Skin epidermis (tissue), 12 donors: ENCODE results near the gene HAPLN2.
"Not testable (repeated sequence)": the region's sequence is repeated elsewhere in the genome, so short reads cannot be mapped to it uniquely, and the experiment has no call there.

Experiments
- H3K27ac ChIP-seq, 21 experiments: fragments of 200-600 bp; sonication (generic) in 11 of 21; one replicate each; pipeline ENCODE4 v1.5.0; 2020; ENCODE audit warnings: mild to moderate bottlenecking in 3 of 21, inconsistent platforms in 2 of 21, moderate library complexity in 2 of 21
- H3K4me3 ChIP-seq, 7 experiments: fragments of 200-600 bp; sonication (generic) in 2 of 7; one replicate each; pipeline ENCODE4 v1.5.0; 2020; ENCODE audit warnings: inconsistent platforms in 2 of 7, mild to moderate bottlenecking in 2 of 7, moderate library complexity in 1 of 7

Gene HAPLN2

GRCh38 chr1:156612666-156613065 lies 6.5 kb upstream of the HAPLN2 start:
- Histone ChIP-seq H3K4me3 (no peak overlapping the region), H3K27ac (no peak overlapping the region)

DNA sequence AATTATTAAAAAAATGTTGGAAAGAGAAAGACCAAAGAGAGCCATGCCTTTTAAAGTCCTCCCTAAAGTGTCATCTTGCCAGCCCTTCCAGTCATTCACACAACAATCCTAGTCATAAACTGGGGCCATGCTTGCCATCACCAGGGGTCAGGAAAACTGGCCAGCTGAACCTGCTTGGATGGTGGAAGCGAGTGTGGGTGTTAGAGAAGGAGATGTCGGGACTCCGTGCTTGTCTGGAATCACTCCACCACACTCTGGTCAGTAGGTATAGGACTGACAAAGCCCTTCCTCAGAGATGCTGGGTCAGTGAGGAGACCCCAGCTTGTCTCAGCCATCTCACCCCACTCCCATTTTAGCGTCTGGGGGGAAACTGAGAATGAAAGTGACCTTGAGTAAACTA lies 3.3 kb upstream of the HAPLN2 start:
- Histone ChIP-seq H3K27ac (no peak overlapping the region), H3K4me3 (no peak overlapping the region)

DNA sequence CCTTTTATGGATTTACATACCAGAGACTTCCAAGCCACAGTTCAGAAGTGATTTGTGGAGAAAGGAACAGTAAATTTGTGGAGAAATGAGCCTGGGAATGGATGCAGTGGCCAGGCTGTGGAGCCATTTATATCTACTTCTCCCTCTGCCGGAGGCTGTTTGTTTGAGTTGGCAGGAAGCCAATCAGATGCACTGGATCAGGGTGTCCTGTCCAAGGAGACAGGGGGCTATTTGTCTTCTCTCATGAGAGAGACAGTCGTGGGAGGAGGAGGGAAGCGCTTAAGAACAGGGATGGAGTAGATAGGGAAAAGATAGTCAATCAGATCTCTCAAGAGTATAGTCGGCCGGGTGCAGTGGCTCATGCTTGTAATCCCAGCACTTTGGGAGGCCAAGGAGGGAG lies 2.8 kb upstream of the HAPLN2 start:
- Histone ChIP-seq H3K27ac (no peak overlapping the region), H3K4me3 (no peak overlapping the region)

DNA sequence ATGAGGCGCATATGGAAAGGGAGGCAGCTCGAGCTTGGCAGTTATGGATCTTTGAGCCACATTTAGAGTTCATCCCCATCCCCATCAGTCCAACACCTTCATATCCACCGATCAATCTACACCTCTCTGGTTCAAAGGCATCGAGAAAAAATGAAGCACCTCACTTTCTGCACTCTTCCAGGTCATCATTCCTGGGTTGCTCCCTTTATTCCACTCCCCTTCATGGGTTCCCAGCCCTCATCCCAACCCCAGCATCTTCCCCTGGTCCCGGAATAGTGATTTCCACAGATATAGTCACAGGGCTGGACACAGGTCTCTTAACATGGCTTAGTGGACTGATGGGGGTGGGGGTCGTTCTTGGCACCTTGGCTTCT lies 354 bp downstream of the HAPLN2 start:
- H3K27ac ChIP-seq = no peak overlapping the region
- H3K4me3 ChIP-seq = no peak overlapping the region

- Histone ChIP-seq H3K4me3 (no peak overlapping the region), H3K27ac (no peak overlapping the region)
Measured at GRCh38 chr1:156622581-156623297, 3.5 kb downstream of the HAPLN2 start.

DNA sequence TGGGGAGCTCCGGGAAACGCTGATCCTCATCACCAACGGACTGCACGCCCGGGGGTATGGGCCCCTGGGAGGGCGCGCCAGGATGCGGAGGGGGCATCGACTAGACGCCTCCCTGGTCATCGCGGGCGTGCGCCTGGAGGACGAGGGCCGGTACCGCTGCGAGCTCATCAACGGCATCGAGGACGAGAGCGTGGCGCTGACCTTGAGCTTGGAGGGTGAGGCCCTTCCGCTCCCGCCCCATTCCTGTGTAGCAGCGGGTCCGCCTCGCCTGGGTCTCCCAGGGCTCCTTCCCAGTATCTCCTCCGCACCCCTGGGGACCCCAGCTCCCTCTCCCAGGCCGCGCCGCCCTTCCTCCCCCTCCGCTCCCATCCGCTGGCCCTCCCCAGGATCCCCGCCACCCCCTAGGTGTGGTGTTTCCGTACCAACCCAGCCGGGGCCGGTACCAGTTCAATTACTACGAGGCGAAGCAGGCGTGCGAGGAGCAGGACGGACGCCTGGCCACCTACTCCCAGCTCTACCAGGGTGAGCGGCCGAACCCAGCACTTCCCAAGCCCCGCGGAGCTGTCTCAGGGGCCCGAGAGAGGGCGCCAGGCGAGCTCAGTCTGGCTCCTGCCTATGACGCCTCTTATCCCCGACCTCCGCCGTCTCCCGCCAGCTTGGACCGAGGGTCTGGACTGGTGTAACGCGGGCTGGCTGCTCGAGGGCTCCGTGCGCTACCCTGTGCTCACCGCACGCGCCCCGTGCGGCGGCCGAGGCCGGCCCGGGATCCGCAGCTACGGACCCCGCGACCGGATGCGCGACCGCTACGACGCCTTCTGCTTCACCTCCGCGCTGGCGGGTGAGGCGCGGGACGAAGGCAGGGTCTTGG lies 5.0 kb downstream of the HAPLN2 start:
- H3K27ac ChIP-seq = no peak overlapping the region
- peak overlapping the region in 6 of 7 experiments; percentile 6 to 26 (median 16) for H3K4me3 ChIP-seq

DNA sequence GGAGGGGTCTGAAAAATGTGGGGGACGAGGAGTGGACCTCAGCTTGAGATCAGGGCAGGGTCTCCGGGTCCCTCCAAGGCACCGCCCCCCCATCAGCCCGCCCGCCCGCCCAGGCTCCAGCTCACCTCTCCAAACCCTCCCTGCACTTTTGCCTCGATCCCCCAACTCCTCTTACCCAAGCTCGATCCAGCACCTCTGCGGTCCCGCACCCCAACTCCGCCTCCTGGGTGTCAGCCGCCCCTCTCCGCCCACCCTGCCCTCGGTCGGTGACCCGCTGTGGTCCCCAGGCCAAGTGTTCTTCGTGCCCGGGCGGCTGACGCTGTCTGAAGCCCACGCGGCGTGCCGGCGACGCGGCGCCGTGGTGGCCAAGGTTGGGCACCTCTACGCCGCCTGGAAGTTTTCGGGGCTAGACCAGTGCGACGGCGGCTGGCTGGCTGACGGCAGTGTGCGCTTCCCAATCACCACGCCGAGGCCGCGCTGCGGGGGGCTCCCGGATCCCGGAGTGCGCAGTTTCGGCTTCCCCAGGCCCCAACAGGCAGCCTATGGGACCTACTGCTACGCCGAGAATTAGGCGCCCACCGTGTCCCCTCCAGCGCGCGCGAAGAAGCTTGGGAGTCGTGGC lies 5.7 kb downstream of the HAPLN2 start:
- Histone ChIP-seq H3K4me3 (peak overlapping the region in 6 of 7 experiments; percentile 6 to 26 (median 16)), H3K27ac (no peak overlapping the region)

GRCh38 chr1:156625436-156626078 lies 6.3 kb downstream of the HAPLN2 start:
- no peak overlapping the region for H3K27ac ChIP-seq
- H3K4me3 ChIP-seq = peak overlapping the region in 1 of 7 experiments; percentile 25

GRCh38 chr1:156626079-156626438 lies 6.8 kb downstream of the HAPLN2 start:
- no peak overlapping the region for H3K27ac ChIP-seq
- H3K4me3 ChIP-seq = no peak overlapping the region

DNA sequence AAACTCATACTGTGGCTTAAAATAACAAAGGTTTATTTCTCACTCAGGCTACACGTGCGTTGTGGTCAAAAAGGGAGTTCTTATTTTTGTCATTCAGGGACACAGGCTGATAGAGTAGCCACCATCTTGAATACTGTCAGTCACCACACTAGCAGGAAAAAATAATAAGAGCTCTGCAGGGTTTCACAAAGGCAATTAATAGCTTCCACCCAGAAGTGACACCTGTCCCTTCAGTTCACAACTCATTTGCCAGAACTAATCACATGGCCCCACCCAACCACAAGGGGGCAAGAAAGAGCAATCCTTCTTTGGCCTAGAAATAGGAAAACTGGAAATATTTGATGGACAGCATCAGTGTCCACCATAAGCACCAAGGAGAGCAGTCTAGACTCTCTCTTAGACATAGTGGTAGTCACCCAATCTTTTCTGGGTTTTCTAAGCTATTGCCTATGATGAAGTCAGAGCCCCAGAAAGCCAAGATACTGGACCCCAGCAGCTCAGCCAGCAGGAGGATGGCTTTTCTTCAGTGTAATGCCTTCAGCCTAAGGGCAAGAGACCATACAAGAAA lies 8.2 kb downstream of the HAPLN2 start:
- no peak overlapping the region for H3K27ac ChIP-seq

DNA sequence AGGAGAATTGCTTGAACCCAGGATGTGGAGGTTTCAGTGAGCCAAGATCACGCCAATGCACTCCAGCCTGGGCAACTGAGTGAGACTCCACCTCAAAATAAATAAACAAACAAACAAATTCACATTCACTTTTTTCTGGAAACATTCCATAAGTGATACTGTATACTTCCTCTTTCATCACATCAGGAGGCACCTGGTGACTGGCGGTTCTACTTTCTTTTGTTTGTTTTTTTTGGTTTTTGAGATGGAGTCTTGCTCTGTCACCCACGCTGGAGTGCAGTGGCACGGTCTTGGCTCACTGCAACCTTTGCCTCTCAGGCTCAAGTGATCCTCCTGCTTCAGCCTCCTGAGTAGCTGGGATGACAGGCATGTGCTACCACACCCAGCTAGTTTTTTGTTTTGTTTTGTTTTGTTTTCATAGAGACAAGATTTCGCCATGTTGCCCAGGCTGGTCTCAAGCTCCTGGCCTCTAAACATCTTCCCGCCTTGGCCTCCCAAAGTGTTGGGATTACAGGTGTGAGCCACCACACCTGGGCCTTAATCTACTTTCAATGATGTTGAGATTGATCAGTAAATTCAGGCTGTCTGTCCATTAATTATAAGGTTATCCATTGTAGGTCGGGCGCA lies 10.7 kb downstream of the HAPLN2 start:
- Histone ChIP-seq H3K27ac (no peak overlapping the region), H3K4me3 (no peak overlapping the region)

More for the DNA sequence above, 8.2 kb downstream of the HAPLN2 start:
- no peak overlapping the region for H3K4me3 ChIP-seq

DNA sequence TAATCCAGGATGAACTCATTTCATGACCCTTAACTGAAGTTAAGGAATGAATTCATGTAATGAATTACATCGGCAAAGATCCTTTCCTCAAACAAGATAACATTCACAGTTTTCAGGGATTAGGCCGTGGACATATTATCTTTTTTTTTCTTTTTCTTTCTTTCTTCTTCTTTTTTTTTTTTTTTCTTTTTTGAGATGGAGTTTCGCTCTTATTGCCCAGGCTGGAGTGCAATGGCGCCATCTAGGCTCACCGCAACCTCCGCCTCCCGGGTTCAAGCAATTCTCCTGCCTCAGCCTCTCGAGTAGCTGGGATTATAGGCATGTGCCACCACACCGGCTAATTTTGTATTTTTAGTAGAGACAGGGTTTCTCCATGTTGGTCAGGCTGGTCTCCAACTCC lies 11.9 kb downstream of the HAPLN2 start:
- not testable (repeated sequence) for H3K4me3 ChIP-seq, H3K27ac ChIP-seq

- H3K27ac ChIP-seq = no peak overlapping the region
- no peak overlapping the region for H3K4me3 ChIP-seq
Measured at GRCh38 chr1:156632355-156632754, 13.1 kb downstream of the HAPLN2 start.

DNA sequence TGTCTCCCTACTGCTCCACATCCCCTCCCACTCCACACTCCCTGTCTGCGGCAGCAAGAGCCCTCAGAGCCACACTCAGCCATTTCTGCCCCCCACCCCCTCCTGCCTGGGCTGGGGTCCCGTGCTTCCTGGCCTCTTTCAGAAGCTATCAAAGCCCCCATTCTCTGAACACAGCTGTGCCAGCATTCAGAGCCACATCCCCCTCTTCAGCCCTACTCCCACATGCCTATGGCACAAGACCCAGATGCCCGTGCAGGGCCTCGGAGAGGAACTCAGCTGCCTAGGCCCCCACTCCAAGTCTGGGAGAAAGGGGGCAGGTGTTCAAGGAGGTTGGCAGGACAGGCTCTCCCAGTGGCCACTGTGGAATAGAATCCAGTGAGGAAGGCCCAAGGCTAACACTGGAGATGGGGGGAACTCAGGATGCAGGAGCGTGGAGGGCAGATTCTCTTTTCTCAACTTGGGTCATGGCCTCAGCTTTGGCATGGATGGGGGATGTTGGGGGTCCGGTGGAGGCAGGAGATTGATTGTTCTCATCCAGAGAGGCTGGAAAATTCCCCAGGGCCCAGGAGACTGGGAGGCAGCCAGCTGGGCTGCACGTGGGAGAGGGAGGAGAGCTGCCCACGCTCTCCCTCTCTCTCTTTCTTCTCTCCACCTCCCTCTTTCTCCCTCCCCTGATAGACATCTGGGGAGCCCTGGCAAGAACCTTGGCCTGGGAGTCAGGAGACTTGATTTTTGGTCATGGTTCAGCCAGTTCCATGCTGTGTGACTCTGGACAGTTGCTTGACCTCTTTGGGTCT lies 19.2 kb downstream of the HAPLN2 start:
- H3K4me3 ChIP-seq = no peak overlapping the region
- H3K27ac ChIP-seq = no peak overlapping the region

- no peak overlapping the region for H3K27ac ChIP-seq
- H3K4me3 ChIP-seq = no peak overlapping the region
Measured at GRCh38 chr1:156639601-156640101, 20.4 kb downstream of the HAPLN2 start.

DNA sequence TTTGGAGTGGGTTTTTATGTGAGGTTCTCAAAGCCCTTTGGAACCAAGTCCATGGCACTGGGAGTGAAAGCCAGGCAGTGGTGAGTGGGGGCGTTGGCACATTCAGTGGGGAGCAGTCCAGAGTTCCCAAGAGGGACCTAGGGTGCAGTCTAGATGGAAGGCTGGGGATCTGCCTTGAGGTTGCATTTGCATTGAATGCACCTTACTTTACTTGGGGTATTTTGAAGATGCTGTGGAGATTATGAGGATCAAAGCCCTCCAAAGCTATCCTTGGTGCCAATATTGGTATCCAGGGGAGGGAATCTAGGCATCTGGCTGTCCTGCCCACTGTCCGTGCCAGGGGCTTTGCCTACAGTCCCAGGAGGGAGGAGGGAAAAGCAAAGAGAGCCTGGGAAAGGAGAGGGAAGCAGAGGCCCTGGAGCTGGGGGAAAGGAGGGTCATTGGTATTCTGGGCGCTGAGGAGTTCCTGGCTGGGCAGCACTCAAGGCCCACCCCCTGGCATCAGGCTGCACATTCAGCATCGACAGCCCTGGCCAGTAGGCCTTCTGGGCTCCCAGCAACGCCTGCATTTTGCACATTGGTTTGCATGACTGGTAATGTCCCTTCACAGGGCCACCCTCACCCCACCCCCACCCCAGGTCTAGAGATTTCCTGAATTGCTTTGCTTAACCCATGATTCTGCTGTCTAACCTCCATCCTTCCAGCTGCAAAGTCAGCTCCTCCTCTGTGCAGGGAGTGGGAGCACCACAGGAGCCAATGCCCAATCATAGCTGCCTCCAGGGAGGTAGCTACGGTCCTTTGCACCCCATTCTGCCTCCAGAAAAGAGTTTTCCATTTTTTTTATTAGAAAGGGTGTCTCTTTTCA lies 21.9 kb downstream of the HAPLN2 start:
- Histone ChIP-seq H3K4me3 (no peak overlapping the region), H3K27ac (no peak overlapping the region)

GRCh38 chr1:156641761-156642264 lies 22.6 kb downstream of the HAPLN2 start, which contains the start of gene BCAN:
BCAN (plus strand) TSS chr1:156642117; CDS start chr1:156646055, 3,938 bp downstream.
- Histone ChIP-seq H3K4me3 (peak within 1 kb of the TSS in 2 of 7 experiments; percentile 27 to 30), H3K27ac (peak within 1 kb of the TSS in 1 of 21 experiments; percentile 11)
